ENCODE results near the gene TSPAN31.
"Not testable (repeated sequence)": the region's sequence is repeated elsewhere in the genome, so short reads cannot be mapped to it uniquely, and the experiment has no call there.

The TSPAN31 gene

GRCh38 chr12:57717846-57718640, 26.8 kb upstream of the TSPAN31 start:
- DNase-seq (ENCODE audit: low read depth) = no peak
- H3K4me3 ChIP-seq (ENCODE audit: low read depth, low read length) = no peak overlapping the region
- TF ChIP-seq CTCF (IDR thresholded peaks at IDR 0.05; ENCODE audit: insufficient read depth, low read depth, low read length, missing control alignments) = no peak

- no peak overlapping the region for H3K4me3 ChIP-seq (ENCODE audit: low read depth, low read length)
- TF ChIP-seq CTCF (IDR thresholded peaks at IDR 0.05; ENCODE audit: insufficient read depth, low read depth, low read length, missing control alignments) = no peak
- DNase-seq (ENCODE audit: low read depth) = no peak
Measured at GRCh38 chr12:57718641-57719528, 26.0 kb upstream of the TSPAN31 start.

GRCh38 chr12:57719777-57720605, 24.8 kb upstream of the TSPAN31 start:
- DNase-seq (ENCODE audit: low read depth) = no peak
- TF ChIP-seq CTCF (IDR thresholded peaks at IDR 0.05; ENCODE audit: insufficient read depth, low read depth, low read length, missing control alignments) = no peak
- no peak overlapping the region for H3K4me3 ChIP-seq (ENCODE audit: low read depth, low read length)

GRCh38 chr12:57720606-57721595, 23.9 kb upstream of the TSPAN31 start:
- no peak for DNase-seq (ENCODE audit: low read depth)
- TF ChIP-seq CTCF (IDR thresholded peaks at IDR 0.05; ENCODE audit: insufficient read depth, low read depth, low read length, missing control alignments) = no peak
- H3K4me3 ChIP-seq (ENCODE audit: low read depth, low read length) = no peak overlapping the region

- not testable (repeated sequence) for H3K4me3 ChIP-seq (ENCODE audit: low read depth, low read length); DNase-seq (ENCODE audit: low read depth)
Measured at GRCh38 chr12:57721846-57722608, 22.8 kb upstream of the TSPAN31 start.
